AG04449 (cell line): Measurements from ENCODE around the gene ARID1B.

Source experiments
- CTCF ChIA-PET: fragments of 350-600 bp; formaldehyde crosslinking; extraction: SDS; loops from one replicate; lab custom pipeline; 2021; ENCODE audit warnings: antibody characterized with exemption; lab: Yijun Ruan, JAX
- POLR2A ChIA-PET: fragments of 400-600, 350-600 bp; formaldehyde crosslinking; extraction: SDS; loops from one replicate; lab custom pipeline; 2020; ENCODE audit warnings: antibody characterized with exemption, inconsistent platforms; lab: Yijun Ruan, JAX
- DNase-seq: peaks from one replicate; pipeline ENCODE4 v3.0.0-alpha.2; 2010; ENCODE audit warnings: low read depth, low spot score
- H3K4me3 ChIP-seq: 2 replicates; pipeline ENCODE4 v1.5.1; 2011; ENCODE audit warnings: low read depth, mild to moderate bottlenecking, control low read depth, low read length
- TF ChIP-seq, protein P1 (sequence below): IDR thresholded peaks from one replicate; pipeline ENCODE4 v1.5.1; 2011; ENCODE audit warnings: mild to moderate bottlenecking, moderate library complexity, low read length, control low read depth, inconsistent platforms; ENCODE audit not compliant: insufficient read depth; ENCODE audit errors: missing control alignments

ARID1B gene

DNA sequence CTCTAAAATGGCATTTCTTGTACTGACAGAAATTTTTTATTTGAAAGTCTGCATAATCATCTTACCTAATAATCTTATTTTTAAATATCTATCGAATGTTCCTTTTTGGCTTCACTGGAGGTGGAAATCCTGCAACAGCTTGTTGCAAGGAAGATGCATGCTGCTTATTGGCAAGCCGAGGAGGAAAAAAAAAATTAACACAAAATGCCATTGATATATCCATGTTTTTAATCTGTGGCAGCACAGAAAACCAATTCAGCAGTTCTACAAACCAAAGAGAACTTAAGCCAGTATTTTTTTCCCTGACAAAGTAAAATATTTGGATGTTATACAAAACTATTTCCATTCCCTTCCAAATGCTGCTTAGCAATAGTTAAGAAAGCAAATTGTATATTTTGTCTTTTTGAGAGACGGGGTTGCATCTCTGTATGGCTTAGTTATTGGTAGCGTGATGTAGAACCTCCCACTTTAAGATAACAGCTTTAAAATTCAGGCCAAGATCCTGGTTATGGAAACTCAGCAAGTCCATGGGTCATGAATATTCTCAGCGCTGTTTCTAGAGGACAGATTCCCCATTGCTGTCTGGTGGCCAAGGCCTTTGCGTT, 314.8 kb downstream of the ARID1B start:
- TF ChIP-seq, protein P1, sequence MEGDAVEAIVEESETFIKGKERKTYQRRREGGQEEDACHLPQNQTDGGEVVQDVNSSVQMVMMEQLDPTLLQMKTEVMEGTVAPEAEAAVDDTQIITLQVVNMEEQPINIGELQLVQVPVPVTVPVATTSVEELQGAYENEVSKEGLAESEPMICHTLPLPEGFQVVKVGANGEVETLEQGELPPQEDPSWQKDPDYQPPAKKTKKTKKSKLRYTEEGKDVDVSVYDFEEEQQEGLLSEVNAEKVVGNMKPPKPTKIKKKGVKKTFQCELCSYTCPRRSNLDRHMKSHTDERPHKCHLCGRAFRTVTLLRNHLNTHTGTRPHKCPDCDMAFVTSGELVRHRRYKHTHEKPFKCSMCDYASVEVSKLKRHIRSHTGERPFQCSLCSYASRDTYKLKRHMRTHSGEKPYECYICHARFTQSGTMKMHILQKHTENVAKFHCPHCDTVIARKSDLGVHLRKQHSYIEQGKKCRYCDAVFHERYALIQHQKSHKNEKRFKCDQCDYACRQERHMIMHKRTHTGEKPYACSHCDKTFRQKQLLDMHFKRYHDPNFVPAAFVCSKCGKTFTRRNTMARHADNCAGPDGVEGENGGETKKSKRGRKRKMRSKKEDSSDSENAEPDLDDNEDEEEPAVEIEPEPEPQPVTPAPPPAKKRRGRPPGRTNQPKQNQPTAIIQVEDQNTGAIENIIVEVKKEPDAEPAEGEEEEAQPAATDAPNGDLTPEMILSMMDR, result no peak
- ChIA-PET POLR2A (no interaction called here), CTCF (interaction anchor here (1.2 kb wide), 1 partner anchor 11 kb away, joined by 4 read pairs; no protein-coding TSS in a partner anchor)
- no peak overlapping the region for H3K4me3 ChIP-seq
- DNase-seq, result no peak

DNA sequence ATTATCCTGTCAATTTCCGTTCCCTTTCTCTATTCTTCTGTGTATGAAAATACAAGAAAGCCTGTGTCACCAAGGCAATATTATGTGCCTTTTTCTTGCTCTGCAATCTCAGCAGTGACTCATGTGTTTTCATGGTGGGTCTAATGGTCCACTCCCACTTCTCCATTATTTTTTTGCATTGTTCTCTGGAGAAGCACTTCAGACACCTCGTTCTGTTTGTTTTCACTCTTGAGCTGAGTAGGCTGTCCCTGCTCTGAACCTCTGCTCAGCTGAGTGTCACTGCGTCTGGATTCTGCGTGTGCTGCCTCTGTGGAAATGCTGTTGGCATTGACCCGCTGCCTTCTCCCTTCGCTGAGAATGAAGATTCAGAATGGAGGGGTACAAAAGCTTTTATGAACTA, 315.6 kb downstream of the ARID1B start:
- POLR2A ChIA-PET, result no interaction called here
- H3K4me3 ChIP-seq, result no peak overlapping the region
- CTCF ChIA-PET, result no interaction called here
- TF ChIP-seq, protein P1, result no peak
- DNase-seq, result no peak

DNA sequence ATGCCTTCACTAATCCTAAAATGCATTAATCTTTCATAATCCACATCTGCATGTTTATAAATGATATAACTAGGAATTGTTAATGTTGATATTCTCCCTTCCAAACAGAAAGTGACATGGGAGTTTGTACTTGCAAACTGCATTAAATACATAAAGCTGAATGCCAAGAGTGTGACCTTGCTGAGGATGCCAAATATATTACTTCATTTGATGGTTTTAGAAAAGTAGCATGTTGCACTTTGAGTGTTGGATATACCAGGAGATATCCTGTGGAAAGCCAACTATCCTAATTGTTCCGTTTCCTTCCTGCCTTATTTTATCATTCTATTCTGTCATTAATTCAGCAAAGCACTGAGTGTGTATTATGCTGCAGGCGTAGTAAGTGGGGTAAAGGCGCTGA, 316.4 kb downstream of the ARID1B start:
- POLR2A ChIA-PET, result no interaction called here
- CTCF ChIA-PET, result no interaction called here
- TF ChIP-seq, protein P1, result no peak
- no peak overlapping the region for H3K4me3 ChIP-seq
- DNase-seq, result no peak

DNA sequence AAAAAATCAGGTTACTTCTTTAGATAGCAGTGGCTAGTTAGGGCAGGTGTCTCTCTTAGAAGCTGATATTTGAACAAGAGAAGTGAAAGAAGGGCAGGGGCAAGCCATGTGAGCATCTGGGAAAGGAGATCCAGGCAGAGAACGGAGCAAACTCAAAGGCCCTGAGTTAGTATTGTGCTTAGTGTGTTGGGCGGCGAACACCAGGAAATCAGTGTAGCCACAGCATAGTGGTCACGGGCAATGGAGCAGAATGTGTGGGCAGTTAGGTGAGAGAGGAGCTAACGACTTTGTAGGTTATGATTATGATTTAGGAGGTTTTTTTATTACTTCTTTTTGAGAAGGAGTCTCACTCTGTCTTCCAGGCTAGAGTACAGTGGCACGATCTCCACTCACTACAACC, 316.9 kb downstream of the ARID1B start:
- TF ChIP-seq, protein P1, result no peak
- no peak overlapping the region for H3K4me3 ChIP-seq
- POLR2A ChIA-PET, result no interaction called here
- no peak for DNase-seq
- CTCF ChIA-PET, result interaction anchor here (1.1 kb wide), 1 partner anchor 10 kb away, joined by 3 read pairs; no protein-coding TSS in a partner anchor

DNA sequence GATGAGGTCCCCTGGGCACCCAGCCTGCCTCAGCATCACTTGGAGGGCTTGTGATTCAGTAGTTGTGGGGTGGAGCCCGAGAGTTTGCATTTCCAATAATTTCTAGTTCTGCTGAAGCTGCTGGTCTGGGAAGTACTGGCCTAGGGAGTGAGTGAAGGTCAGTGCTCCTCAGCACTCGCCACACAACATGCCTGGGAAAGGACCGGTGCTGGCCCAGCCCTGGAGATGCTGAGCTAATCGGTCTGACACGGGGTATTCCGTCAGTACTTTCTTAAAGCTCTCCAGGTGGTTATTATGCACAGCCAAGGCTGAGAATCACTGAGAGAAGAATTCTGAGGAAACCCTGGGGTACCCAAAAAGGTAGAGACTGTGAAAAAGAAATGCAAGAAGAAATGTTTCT, 317.9 kb downstream of the ARID1B start:
- DNase-seq, result no peak
- POLR2A ChIA-PET, result no interaction called here
- TF ChIP-seq, protein P1, result no peak
- CTCF ChIA-PET, result interaction anchor here (0.9 to 1.1 kb wide), 2 partner anchors 9 to 532 kb away, joined by 3 read pairs; no protein-coding TSS in a partner anchor
- no peak overlapping the region for H3K4me3 ChIP-seq

DNA sequence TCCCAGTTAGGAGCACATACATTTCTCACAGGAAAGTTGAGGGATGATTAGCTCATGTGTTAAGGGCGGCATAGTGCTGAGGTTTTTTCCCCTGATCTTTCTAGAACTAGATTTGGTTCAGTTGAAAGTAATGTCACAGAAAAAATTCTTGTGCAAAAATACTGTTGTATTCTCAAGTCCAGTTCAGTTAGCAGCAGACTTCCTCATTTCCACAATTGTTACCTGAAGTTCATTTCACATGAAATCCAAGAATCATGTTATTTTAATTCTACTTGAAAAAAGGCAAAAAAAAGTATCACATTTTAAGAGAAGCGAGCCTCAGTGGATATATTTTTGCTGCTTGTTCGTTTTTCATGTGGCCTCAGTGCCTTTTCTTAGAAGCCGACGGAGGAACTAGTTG, 318.4 kb downstream of the ARID1B start:
- POLR2A ChIA-PET, result no interaction called here
- DNase-seq, result no peak
- CTCF ChIA-PET, result interaction anchor here (0.9 kb wide), 1 partner anchor 532 kb away, joined by 3 read pairs; no protein-coding TSS in a partner anchor
- TF ChIP-seq, protein P1, result no peak
- H3K4me3 ChIP-seq, result no peak overlapping the region
